ENCODE data around the gene PHTF2. TPM values are rescaled to one million over a fixed set of nuclear protein-coding genes. Genes with fewer than 3 reads are reported as not detected.
A peak's percentile ranks its signal among the peaks of the same experiment; 100 is the strongest.

The PHTF2 gene
- total and polyA plus RNA-seq, 2 experiments from 2014 or later, result 13.3 to 26.9 TPM

DNA sequence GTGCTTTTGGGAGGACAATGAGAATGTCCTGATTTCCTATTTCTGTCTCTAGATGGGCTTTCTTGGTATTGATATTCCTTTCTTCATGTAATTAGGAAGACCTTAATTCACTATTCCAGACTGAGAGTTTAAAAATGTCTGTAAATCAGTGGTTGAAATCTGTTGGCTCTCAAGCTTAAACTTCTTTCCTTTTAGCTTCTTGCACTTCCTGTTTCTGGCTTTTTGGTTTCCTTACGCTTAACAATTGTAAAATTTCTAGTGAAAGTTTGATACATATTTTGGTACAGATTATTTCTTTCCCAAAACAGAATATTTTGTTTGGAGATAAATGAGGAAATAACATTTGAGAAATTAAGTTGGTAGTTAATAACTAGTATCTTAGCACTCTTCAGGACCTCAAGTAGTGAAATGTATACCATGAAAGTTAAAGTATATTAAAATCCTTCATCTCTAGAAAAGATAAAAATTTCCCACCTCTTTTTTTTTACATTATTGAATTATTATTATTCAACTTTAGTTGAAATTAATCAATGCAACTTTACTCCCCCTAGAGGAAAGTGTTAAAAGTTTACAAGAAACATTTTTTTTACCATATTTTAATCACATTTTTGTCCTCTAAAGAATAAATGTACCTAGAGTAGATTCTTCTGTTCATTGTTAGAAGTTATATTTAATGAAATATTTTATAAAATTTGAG lies 137.2 kb downstream of the PHTF2 start:
- Histone ChIP-seq H3K36me3 (replicated peaks; ENCODE audit: insufficient read depth, low read depth) (no peaks in the 10 kb centered on the region), H3K4me3 (no peak overlapping the region), H4K20me1 (ENCODE audit: insufficient read depth, poor library complexity, severe bottlenecking) (no peaks in the 10 kb centered on the region), H3K9me2 (replicated peaks; ENCODE audit: insufficient read depth) (no peaks in the 10 kb centered on the region), H3K9me3 (ENCODE audit: low read depth) (no peaks in the 10 kb centered on the region), H3K27ac (no peak overlapping the region), H3K27me3 (no peaks in the 10 kb centered on the region), H3K79me2 (no peaks in the 10 kb centered on the region), H3K4me1 (ENCODE audit: insufficient read depth) (no peaks in the 10 kb centered on the region), H3K4me2 (no peak overlapping the region), H2AFZ (no peak overlapping the region)
- TF ChIP-seq EZH2phosphoT487 (IDR thresholded peaks at IDR 0.05; ENCODE audit: low read depth, severe bottlenecking, unreplicated experiment) (no peak), EZH2 (IDR thresholded peaks at IDR 0.05; ENCODE audit: borderline replicate concordance) (no peak)
- TF ChIP-seq, protein P1, sequence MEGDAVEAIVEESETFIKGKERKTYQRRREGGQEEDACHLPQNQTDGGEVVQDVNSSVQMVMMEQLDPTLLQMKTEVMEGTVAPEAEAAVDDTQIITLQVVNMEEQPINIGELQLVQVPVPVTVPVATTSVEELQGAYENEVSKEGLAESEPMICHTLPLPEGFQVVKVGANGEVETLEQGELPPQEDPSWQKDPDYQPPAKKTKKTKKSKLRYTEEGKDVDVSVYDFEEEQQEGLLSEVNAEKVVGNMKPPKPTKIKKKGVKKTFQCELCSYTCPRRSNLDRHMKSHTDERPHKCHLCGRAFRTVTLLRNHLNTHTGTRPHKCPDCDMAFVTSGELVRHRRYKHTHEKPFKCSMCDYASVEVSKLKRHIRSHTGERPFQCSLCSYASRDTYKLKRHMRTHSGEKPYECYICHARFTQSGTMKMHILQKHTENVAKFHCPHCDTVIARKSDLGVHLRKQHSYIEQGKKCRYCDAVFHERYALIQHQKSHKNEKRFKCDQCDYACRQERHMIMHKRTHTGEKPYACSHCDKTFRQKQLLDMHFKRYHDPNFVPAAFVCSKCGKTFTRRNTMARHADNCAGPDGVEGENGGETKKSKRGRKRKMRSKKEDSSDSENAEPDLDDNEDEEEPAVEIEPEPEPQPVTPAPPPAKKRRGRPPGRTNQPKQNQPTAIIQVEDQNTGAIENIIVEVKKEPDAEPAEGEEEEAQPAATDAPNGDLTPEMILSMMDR (IDR thresholded peaks at IDR 0.05; ENCODE audit: poor library complexity), result peak; percentile 46
- WGBS (ENCODE audit: low lambda C conversion rate, missing lambda C conversion rate), result 92% methylated on average over 1 of the region's 1 CpG
- DNase-seq (ENCODE audit: low spot score), result no peak

DNA sequence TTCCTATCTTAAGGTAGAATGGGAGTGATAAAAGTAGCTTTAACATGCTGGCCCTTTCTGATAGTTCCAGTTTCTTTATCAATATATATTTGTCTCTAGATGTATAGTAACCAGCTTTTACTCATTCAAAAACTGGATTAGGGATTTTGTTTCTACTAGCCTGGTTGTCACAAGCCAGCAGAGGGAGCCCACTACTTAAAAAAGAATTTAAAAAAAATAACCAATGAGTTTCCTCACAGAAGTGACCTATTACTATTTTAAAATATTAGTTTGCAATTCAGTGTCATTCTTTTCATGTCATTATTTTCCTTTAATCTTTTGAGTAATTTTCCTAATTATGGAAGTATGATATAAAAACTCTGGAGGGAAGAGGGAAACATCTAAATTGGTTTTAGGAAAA lies 142.1 kb downstream of the PHTF2 start:
- Histone ChIP-seq H3K4me3 (no peak overlapping the region), H2AFZ (no peak overlapping the region), H3K79me2 (no peaks in the 10 kb centered on the region), H3K9me2 (replicated peaks; ENCODE audit: insufficient read depth) (no peaks in the 10 kb centered on the region), H3K27me3 (no peaks in the 10 kb centered on the region), H4K20me1 (ENCODE audit: insufficient read depth, poor library complexity, severe bottlenecking) (no peaks in the 10 kb centered on the region), H3K4me1 (ENCODE audit: insufficient read depth) (no peaks in the 10 kb centered on the region), H3K9me3 (ENCODE audit: low read depth) (no peaks in the 10 kb centered on the region), H3K4me2 (no peak overlapping the region), H3K27ac (no peak overlapping the region), H3K36me3 (replicated peaks; ENCODE audit: insufficient read depth, low read depth) (no peaks in the 10 kb centered on the region)
- no peak for TF ChIP-seq EZH2phosphoT487 (IDR thresholded peaks at IDR 0.05; ENCODE audit: low read depth, severe bottlenecking, unreplicated experiment)
- TF ChIP-seq, protein P1 (IDR thresholded peaks at IDR 0.05; ENCODE audit: poor library complexity), result peak; percentile 86
- DNase-seq (ENCODE audit: low spot score), result peak; percentile 50

DNA sequence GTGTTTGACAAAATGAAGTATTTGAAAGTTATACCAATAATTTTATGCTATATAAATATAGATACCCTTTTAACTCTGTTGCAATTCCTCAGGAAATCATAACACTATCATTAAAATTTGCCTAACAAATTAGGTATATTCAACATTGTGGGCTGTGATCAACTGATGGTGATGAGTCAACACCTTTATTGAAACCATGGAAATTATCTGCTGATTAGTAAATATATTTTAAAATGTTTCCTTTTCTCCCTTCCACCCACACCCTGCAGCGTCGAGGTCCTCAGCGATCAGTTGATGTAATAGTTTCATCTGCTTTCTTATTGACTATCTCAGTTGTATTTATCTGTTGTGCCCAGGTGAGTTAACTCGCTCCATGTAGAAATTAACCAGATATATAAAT lies 143.9 kb downstream of the PHTF2 start:
- 97% methylated on average over 4 of the region's 4 CpGs for whole genome bisulfite sequencing (ENCODE audit: low lambda C conversion rate, missing lambda C conversion rate)

More for the DNA sequence above, 143.9 kb downstream of the PHTF2 start:
- Histone ChIP-seq H3K4me1 (ENCODE audit: insufficient read depth) (no peaks in the 10 kb centered on the region), H2AFZ (no peak overlapping the region), H3K4me3 (no peak overlapping the region), H3K27ac (no peak overlapping the region), H3K79me2 (no peaks in the 10 kb centered on the region), H3K9me3 (ENCODE audit: low read depth) (no peaks in the 10 kb centered on the region), H3K27me3 (no peaks in the 10 kb centered on the region), H4K20me1 (ENCODE audit: insufficient read depth, poor library complexity, severe bottlenecking) (no peaks in the 10 kb centered on the region), H3K4me2 (no peak overlapping the region), H3K36me3 (replicated peaks; ENCODE audit: insufficient read depth, low read depth) (no peaks in the 10 kb centered on the region), H3K9me2 (replicated peaks; ENCODE audit: insufficient read depth) (no peaks in the 10 kb centered on the region)
- TF ChIP-seq EZH2phosphoT487 (IDR thresholded peaks at IDR 0.05; ENCODE audit: low read depth, severe bottlenecking, unreplicated experiment) (no peak), EZH2 (IDR thresholded peaks at IDR 0.05; ENCODE audit: borderline replicate concordance) (no peak)
- TF ChIP-seq, protein P1 (IDR thresholded peaks at IDR 0.05; ENCODE audit: poor library complexity), result no peak
- DNase-seq (ENCODE audit: low spot score), result no peak

Data from hepatocyte (in vitro differentiated cells).